Neural progenitor cell (in vitro differentiated cells): ENCODE data around the gene HOXC10.

Experiments used
- EZH2 ChIP-seq: fragments of 200-600 bp; sonication (generic); IDR thresholded peaks from 2 replicates; pipeline ENCODE4 v1.6.1; 2017; ENCODE audit warnings: antibody characterized with exemption, mild to moderate bottlenecking, moderate library complexity
- EZH2phosphoT487 ChIP-seq: fragments of 200-600 bp; sonication (generic); IDR thresholded peaks from 2 replicates; pipeline ENCODE4 v1.6.1; 2017; ENCODE audit warnings: antibody characterized with exemption
- TF ChIP-seq, protein P1 (sequence below): fragments of 200-600 bp; sonication (generic); IDR thresholded peaks from 2 replicates; pipeline ENCODE4 v1.5.1; 2017; ENCODE audit warnings: antibody characterized with exemption, mild to moderate bottlenecking

- TF ChIP-seq, protein P1, sequence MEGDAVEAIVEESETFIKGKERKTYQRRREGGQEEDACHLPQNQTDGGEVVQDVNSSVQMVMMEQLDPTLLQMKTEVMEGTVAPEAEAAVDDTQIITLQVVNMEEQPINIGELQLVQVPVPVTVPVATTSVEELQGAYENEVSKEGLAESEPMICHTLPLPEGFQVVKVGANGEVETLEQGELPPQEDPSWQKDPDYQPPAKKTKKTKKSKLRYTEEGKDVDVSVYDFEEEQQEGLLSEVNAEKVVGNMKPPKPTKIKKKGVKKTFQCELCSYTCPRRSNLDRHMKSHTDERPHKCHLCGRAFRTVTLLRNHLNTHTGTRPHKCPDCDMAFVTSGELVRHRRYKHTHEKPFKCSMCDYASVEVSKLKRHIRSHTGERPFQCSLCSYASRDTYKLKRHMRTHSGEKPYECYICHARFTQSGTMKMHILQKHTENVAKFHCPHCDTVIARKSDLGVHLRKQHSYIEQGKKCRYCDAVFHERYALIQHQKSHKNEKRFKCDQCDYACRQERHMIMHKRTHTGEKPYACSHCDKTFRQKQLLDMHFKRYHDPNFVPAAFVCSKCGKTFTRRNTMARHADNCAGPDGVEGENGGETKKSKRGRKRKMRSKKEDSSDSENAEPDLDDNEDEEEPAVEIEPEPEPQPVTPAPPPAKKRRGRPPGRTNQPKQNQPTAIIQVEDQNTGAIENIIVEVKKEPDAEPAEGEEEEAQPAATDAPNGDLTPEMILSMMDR = no peak
- TF ChIP-seq EZH2 (peak; percentile 99), EZH2phosphoT487 (peak; percentile 98)
These were observed 48.4 kb downstream of the HOXC10 start for GRCh38 chr12:54033106-54033979.
